H1 (cell line): ENCODE data around the gene GAREM2. TPM values are rescaled to one million over a fixed set of nuclear protein-coding genes. Genes with fewer than 3 reads are reported as not detected.

ENCODE experiments used
- KDM5A ChIP-seq: fragments of 200-600 bp; IDR thresholded peaks from 2 replicates; pipeline ENCODE4 v1.7.1; 2012; ENCODE audit warnings: mild to moderate bottlenecking, low read length, inconsistent platforms, mixed read lengths
- NRF1 ChIP-seq: IDR thresholded peaks from 2 replicates; pipeline ENCODE4 v1.6.1; 2011; ENCODE audit warnings: mild to moderate bottlenecking, low read depth, low read length, improper control_type of control experiment
- POLR2A ChIP-seq, 2 experiments: IDR thresholded peaks; 1 replicate in 1 of 2; 2 replicates in 1 of 2; pipeline ENCODE4 v1.6.1; 2011; ENCODE audit warnings: low read depth in 2 of 2, low read length in 2 of 2, mild to moderate bottlenecking in 2 of 2; ENCODE audit errors: control extremely low read depth in 1 of 2
- POU5F1 ChIP-seq: IDR thresholded peaks from 2 replicates; pipeline ENCODE4 v1.6.1; 2011; ENCODE audit warnings: low read depth, mild to moderate bottlenecking, low read length, moderate library complexity
- polyA plus RNA-seq, 7 experiments: library from polyadenylated mRNA; depleted of rRNA in 3 of 7; stranded (reverse) in 5 of 7; unstranded in 2 of 7; fragments of >200 nt in 5 of 7; fragments of 200-250 nt in 2 of 7; gene quantifications; 1 replicate in 5 of 7; 2 replicates in 1 of 7; 4 replicates in 1 of 7; pipeline versions ENCODE4 v1.2.1 to v1.2.3, GENCODE V29; 2011 to 2013; ENCODE audit warnings: missing spikeins in 2 of 7, mixed read lengths in 2 of 7
- total RNA-seq: library from RNA; stranded (reverse); fragmentation: NEBNext Ultra II Directional; extraction: Animal tissue kit (Norgen Biotek cat#: 25700); gene quantifications from 2 replicates; pipeline ENCODE4 v1.2.1, GENCODE V29; 2021
- TF ChIP-seq, protein P1 (sequence below): IDR thresholded peaks from 2 replicates; pipeline ENCODE4 v1.6.1; 2011; ENCODE audit warnings: low read depth, mild to moderate bottlenecking, low read length; ENCODE audit not compliant: insufficient read depth

The GAREM2 gene
- total and polyA plus RNA-seq, 2 of the 8 experiments (the other 6 are each of a cell fraction or from before 2014, with no cell fraction given): 19.9 TPM

DNA sequence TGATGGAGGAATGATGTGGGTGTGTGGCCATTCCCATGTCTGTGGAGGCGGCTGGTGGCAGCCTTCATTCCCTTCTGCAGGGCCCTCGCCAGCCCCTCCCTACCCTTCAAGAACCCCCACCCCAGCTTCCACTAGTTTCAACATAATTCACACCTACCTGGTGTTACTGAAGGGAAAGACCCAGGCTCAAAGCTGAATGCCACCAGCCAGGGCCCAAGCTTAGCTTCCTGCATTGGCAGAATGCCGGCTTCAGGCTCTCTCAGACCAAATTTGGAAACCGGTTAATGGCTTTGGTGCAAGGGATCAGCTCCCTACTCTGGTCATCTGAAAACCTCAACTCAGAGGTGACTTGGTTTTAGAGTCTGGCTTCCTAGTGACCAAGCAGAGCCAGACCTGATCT is 16.9 kb downstream of the GAREM2 start (continued):
- TF ChIP-seq POU5F1: no peak
- no peak for TF ChIP-seq KDM5A
- TF ChIP-seq, protein P1, sequence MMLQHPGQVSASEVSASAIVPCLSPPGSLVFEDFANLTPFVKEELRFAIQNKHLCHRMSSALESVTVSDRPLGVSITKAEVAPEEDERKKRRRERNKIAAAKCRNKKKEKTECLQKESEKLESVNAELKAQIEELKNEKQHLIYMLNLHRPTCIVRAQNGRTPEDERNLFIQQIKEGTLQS: no peak
- TF ChIP-seq NRF1: no peak
- TF ChIP-seq POLR2A (IDR thresholded peaks at IDR 0.05; ENCODE audit: control extremely low read depth in 1 of 2, low read depth in 2 of 2, low read length in 2 of 2): no peak
